ENCODE data around the gene KCNG3. TPM values are rescaled to one million over a fixed set of nuclear protein-coding genes. Genes with fewer than 3 reads are reported as not detected.

Gene KCNG3
- total RNA-seq, 4 donors from 2014 or later = 0.22 TPM; not detected in 3

- no peak for TF ChIP-seq CTCF (IDR thresholded peaks at IDR 0.05; ENCODE audit: low read depth)
These were observed 68.1 kb downstream of the KCNG3 start for GRCh38 chr2:42425697-42426096.

DNA sequence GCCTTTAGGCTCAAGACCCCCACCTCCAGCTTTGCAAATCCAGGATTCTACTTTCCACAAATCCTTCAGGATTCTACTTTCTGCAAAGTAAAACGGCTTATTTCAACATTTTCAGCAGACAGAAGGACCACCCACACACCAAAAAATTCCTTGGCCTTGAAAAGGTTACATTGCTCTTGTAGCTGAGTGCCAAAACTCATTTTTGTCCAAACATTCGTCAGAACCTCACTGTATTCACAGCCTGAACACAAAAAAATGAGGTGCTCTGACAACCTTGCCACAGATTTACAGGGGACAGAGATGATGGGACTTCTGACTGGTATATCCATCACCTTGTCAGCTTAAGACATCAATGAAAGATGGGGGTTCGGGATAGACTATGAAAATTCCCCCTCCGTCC is 69.7 kb downstream of the KCNG3 start:
- TF ChIP-seq CTCF (IDR thresholded peaks at IDR 0.05; ENCODE audit: low read depth) = no peak

- no peak for TF ChIP-seq CTCF (IDR thresholded peaks at IDR 0.05; ENCODE audit: low read depth)
These were observed 72.1 kb downstream of the KCNG3 start for GRCh38 chr2:42421601-42422239.

DNA sequence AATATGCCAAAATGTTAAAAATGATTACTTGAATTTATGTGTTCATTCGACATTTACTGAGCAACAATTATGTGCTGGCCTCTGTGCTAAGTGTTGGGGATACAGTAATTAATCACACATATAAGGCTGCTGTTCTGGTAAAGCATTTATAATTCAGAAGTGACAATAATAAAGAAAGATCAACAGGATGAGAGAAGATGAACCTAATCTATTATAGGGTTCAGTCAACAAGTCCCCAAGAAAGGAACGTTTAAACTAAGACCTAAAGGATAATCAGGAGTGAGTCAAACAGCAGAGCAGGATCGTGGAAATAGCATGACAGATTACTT is 72.7 kb downstream of the KCNG3 start:
- no peak for TF ChIP-seq CTCF (IDR thresholded peaks at IDR 0.05; ENCODE audit: low read depth)

GRCh38 chr2:42414648-42415047 is 79.1 kb downstream of the KCNG3 start:
- no peak for TF ChIP-seq CTCF (IDR thresholded peaks at IDR 0.05; ENCODE audit: low read depth)

DNA sequence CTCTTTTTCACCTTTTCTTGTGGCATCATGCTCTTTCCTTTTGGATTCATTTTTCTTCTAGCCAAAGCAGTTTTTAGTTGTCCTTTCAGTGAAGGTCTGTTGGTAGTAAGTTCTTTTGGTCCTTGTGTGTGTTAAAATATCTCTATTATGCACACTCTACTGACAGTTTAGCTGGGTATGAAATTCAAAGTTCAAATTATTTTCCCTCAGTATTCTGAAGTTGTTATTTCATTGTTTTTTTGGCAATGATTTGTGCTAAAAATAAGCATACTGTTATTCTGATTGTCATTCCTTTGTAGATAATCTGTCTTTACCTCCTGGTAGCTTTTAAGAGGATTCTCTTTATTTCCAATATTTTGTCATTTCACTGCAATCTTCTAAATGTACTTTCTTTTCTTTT is 79.6 kb downstream of the KCNG3 start:
- no peak for TF ChIP-seq CTCF (IDR thresholded peaks at IDR 0.05; ENCODE audit: low read depth)

- TF ChIP-seq CTCF (IDR thresholded peaks at IDR 0.05; ENCODE audit: low read depth) = no peak
These were observed 82.9 kb downstream of the KCNG3 start for GRCh38 chr2:42410742-42411514.
